Mucosa of stomach (tissue), 1 donor: ENCODE results near the gene CARS2.

Experiments
- H3K27me3 ChIP-seq: one replicate; pipeline ENCODE4 v1.7.0; 2013; ENCODE audit warnings: mild to moderate bottlenecking, low read length; ENCODE audit not compliant: control insufficient read depth, insufficient read depth
- H3K36me3 ChIP-seq: one replicate; pipeline ENCODE4 v1.7.0; 2013; ENCODE audit warnings: low read length; ENCODE audit not compliant: control insufficient read depth, insufficient read depth
- H3K4me1 ChIP-seq: one replicate; pipeline ENCODE4 v1.7.0; 2013; ENCODE audit warnings: mild to moderate bottlenecking, low read length; ENCODE audit not compliant: control insufficient read depth, insufficient read depth
- H3K4me3 ChIP-seq: one replicate; pipeline ENCODE4 v1.7.0; 2013; ENCODE audit warnings: low read length
- H3K9ac ChIP-seq: one replicate; pipeline ENCODE4 v1.7.0; 2013; ENCODE audit warnings: mild to moderate bottlenecking, low read length, moderate library complexity
- H3K9me3 ChIP-seq: one replicate; pipeline ENCODE4 v1.7.0; 2013; ENCODE audit warnings: mild to moderate bottlenecking, low read length, moderate library complexity; ENCODE audit not compliant: control insufficient read depth
- donor health status: Pancreatic carcinoma.

The CARS2 gene

DNA sequence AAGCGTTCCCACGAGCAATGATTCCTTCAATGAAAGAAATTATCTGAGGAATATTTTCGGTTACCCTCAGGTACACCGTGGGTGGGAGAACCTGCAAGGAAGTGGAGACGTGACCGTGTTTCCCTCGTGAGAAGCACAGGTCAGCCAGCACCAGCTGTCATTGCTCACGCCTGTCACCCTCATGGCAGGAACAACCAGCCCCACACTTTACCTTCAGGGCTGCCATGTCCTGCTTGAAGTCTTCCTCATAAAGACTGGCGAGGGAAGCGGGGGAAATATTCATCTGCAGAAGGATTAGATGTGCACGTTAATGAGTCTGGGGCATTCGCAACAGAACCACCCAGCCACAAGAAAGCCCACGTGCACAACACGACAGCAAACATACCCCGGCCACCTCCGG lies 18.2 kb downstream of the CARS2 start:
- no peaks in the 10 kb centered on the region for H3K36me3 ChIP-seq
- H3K4me3 ChIP-seq: no peak overlapping the region

DNA sequence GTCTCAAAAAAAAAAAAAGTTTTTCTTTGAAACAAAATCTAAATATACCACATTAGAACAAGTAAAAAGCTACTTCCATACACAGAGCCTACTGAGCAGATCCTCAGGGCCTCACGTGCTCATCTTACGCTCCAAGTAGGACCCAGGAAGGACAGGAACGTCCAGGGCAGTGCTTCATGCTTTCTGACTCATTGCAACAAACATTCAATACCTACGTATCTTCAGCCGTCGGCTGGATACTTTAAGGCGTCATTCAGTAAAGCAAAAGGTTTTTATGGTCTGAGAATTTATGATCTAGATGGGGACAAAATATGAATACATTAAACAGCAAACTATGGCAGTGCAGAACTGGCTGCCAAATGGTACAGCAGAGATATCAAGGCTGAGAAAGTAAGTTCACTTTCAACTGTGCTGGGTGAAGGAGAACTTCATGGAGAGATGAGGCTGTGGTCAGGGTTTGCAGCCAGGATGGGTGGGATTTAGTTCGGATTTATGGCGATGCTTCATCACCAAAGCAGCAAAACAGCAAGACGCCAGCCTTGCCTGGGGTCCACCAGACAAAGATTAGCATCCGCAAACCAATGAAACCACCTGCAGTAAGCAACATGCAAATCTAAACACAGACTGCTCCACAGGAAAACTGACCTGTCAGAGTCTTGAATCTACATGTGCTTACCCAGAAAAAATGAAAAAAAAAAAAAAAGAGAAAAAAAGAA lies 20.5 kb downstream of the CARS2 start:
- peaks cover 6% of the 10 kb centered on the region for H3K36me3 ChIP-seq
- no peaks in the 10 kb centered on the region for H3K27me3 ChIP-seq
- no peak overlapping the region for H3K4me3 ChIP-seq
- H3K9me3 ChIP-seq: no peaks in the 10 kb centered on the region
- H3K9ac ChIP-seq: no peak overlapping the region
- no peaks in the 10 kb centered on the region for H3K4me1 ChIP-seq

More for the DNA sequence above, 18.2 kb downstream of the CARS2 start:
- Histone ChIP-seq H3K9me3 (no peaks in the 10 kb centered on the region), H3K27me3 (no peaks in the 10 kb centered on the region), H3K4me1 (no peaks in the 10 kb centered on the region), H3K9ac (no peak overlapping the region)

GRCh38 chr13:110684388-110685056 lies 21.4 kb downstream of the CARS2 start:
- Histone ChIP-seq H3K27me3 (no peaks in the 10 kb centered on the region), H3K4me1 (no peaks in the 10 kb centered on the region), H3K36me3 (peaks cover 6% of the 10 kb centered on the region), H3K9ac (no peak overlapping the region), H3K9me3 (no peaks in the 10 kb centered on the region), H3K4me3 (no peak overlapping the region)

- H3K4me1 ChIP-seq: no peaks in the 10 kb centered on the region
- no peaks in the 10 kb centered on the region for H3K9me3 ChIP-seq
- H3K9ac ChIP-seq: no peak overlapping the region
- H3K4me3 ChIP-seq: no peak overlapping the region
- H3K27me3 ChIP-seq: no peaks in the 10 kb centered on the region
- H3K36me3 ChIP-seq: peaks cover 6% of the 10 kb centered on the region
Observed at GRCh38 chr13:110683921-110684320, 22.0 kb downstream of the CARS2 start.

DNA sequence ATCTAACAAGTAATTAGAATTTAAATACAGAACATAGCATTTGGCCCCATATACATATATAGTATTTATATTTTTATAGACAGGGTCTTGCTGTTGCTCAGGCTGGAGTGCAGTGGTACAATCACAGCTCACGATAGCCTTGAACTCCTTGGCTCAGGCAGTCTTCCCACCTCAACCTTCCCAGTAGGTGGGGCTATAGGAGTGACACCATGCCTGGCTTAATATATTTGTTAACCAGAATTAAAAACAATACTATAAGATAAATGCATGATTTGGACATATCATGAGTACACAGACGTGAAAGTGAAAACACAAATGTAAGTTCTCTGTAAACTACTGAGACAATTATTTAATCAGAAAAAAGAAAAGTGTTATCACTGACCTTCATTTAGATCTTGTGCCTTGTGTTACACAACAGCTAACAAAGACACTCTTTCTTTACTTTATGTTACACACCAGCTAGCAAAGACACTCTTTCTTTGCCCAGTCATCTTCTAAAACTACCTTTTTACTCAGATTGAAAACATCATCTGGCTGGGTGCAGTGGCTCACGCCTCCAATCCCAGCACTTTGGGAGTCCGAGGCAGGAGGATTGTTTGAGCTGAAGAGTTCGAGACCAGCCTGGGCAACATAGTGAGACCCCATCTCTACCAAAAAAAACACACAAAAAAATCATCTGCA lies 22.6 kb downstream of the CARS2 start:
- Histone ChIP-seq H3K4me1 (no peaks in the 10 kb centered on the region), H3K4me3 (no peak overlapping the region), H3K36me3 (peaks cover 6% of the 10 kb centered on the region), H3K27me3 (no peaks in the 10 kb centered on the region), H3K9me3 (no peaks in the 10 kb centered on the region), H3K9ac (no peak overlapping the region)

DNA sequence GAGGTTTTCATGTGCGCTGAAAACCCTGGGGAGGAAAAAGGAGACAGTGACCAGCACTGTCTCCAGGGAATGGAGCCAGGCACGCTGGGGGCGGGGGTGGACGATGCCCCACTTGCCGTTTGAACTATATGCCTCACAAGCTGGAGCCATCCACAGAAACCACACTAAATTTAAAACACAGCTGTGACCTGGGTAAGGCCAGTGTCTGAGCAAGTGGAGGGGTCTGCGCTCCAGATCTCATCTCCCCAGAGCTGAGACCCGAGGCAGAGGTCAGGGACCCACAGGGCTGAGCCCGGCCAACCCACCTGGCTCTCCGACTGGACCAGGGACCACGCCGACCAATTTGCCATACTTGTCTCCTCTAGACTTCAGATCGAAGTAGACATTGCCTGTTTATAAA lies 23.2 kb downstream of the CARS2 start:
- Histone ChIP-seq H3K36me3 (peaks cover 6% of the 10 kb centered on the region), H3K4me1 (no peaks in the 10 kb centered on the region), H3K27me3 (no peaks in the 10 kb centered on the region), H3K9me3 (no peaks in the 10 kb centered on the region), H3K9ac (no peak overlapping the region), H3K4me3 (no peak overlapping the region)

DNA sequence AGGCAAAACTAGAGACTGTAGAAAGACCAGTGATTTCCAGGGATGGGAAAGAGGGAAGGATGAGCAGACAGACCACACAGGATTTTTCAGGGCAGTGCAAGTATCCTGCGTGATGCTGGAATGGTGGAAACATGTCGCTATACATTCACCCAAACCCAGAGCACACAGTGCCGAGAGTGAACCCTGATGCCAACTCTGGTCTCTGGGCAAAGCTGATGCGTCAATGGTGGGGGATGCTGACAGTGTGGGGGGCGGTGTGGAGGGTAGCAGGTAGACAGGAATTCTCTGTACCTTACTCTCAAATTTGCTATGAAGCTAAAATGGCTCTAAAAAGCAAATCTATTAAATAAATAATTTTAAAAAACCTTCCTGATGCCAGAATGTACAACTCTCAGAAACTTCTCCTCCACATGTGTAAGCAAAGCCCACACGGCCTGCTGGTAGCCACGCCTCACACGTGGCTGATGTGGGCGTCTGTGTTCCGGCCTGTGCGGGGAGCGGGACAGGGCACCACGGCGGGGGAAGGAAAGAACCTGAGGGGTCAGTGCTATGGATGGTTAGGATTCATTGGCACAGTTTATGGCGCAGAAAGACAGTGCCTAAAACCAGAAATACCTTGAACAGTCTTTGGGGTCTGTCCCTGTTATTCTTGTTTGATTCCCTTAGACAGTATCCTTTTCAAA lies 23.9 kb downstream of the CARS2 start:
- Histone ChIP-seq H3K9me3 (no peaks in the 10 kb centered on the region), H3K27me3 (no peaks in the 10 kb centered on the region), H3K36me3 (peaks cover 6% of the 10 kb centered on the region), H3K9ac (no peak overlapping the region), H3K4me3 (no peak overlapping the region), H3K4me1 (no peaks in the 10 kb centered on the region)

GRCh38 chr13:110680852-110681251 lies 25.1 kb downstream of the CARS2 start:
- Histone ChIP-seq H3K9ac (no peak overlapping the region), H3K4me3 (no peak overlapping the region), H3K4me1 (no peaks in the 10 kb centered on the region), H3K27me3 (no peaks in the 10 kb centered on the region), H3K36me3 (peaks cover 6% of the 10 kb centered on the region), H3K9me3 (no peaks in the 10 kb centered on the region)

- no peaks in the 10 kb centered on the region for H3K9me3 ChIP-seq
- no peaks in the 10 kb centered on the region for H3K27me3 ChIP-seq
- H3K9ac ChIP-seq: no peak overlapping the region
- H3K4me1 ChIP-seq: no peaks in the 10 kb centered on the region
- H3K4me3 ChIP-seq: no peak overlapping the region
- peaks cover 6% of the 10 kb centered on the region for H3K36me3 ChIP-seq
Observed at GRCh38 chr13:110677731-110678545, 28.0 kb downstream of the CARS2 start.

DNA sequence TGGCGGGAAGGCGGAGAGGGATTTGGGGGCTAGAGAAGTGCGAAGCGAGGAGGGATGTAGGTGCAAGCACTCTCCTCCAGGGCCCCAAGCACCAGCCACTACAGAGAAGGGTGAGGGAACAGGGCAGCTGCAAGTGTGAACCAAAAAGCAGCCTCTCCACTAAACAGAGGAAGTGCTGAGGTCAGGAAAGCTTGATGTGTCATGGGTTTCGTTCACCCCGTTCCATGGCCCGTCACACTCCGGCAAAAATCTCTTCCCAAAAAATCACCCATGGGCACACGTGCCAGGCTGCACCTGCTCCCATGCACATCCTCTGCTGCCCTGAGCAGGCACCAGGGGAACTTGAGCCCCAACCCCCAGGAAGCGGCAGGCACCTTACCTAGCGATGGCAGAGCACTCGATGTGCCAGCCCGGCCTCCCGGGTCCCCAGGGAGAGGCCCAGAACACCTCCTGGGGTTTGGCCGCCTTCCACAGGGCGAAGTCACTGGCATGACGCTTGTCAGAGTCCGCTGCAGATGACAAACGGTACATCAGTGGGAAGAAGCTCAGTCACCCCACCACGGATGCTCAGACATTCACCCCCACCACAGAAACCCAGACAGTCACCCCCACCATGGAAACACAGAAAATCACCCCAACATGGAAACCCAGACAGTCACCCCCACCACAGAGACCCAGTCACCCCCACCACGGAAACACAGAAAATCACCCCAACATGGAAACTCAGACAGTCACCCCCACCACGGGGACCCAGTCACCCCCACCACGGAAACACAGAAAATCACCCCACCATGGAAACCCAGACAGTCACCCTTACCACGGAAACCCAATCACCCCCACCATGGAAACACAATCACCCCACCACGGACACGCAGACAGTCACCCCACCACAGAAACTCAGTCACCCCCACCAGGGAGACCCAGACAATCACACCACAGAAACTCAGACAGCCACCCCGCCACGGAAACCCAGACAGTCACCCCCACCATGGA lies 29.0 kb downstream of the CARS2 start:
- Histone ChIP-seq H3K9ac (no peak overlapping the region), H3K36me3 (peaks cover 6% of the 10 kb centered on the region), H3K4me1 (no peaks in the 10 kb centered on the region)

More for the DNA sequence above, 29.0 kb downstream of the CARS2 start:
- Histone ChIP-seq H3K4me3 (no peak overlapping the region), H3K27me3 (no peaks in the 10 kb centered on the region), H3K9me3 (no peaks in the 10 kb centered on the region)
